Fibroblast of skin of scalp (primary cell): ENCODE data around the gene FXYD6.

Experiments
- DNase-seq: peaks from one replicate; pipeline ENCODE4 v3.0.0-alpha.2; 2013

Gene FXYD6

DNA sequence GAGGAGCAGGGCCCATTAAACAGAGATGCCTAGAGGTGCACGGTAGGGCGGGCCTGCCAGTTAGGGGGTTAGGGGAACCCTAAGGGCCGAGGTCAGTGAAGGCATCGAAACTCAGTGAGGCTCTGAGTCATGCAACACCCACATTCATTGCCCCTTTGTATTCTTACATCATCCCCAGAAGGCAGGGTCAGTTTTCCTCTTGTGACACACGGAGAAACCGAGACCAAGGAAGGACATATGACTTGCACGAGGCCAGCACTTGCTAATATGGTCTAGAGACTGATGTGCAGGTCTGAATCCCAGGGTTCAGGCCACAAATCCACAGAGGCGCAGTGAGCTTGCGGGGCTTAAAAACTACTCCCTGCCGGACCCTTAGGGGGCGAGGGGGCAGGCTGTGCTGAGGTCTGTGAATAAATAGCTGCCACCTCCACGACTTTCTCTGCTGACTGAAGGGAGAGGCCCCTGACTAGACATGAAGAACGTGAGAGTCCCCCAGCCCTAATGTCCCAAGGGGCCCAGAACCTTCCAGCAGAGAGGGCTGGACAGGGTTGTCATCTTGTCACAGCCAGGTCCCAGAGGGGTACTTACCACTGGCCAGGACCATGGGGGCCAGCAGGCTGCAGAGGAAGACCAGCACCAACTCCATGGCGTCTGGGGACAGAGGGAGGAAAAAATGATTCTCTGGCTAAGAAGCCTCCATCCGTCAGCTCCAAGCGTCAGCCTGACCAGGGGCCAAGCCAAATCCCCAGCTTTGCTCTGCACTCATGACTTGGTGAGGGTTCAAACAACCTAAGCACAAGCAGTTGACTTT lies 34.1 kb downstream of the FXYD6 start:
- DNase-seq: no peak

DNA sequence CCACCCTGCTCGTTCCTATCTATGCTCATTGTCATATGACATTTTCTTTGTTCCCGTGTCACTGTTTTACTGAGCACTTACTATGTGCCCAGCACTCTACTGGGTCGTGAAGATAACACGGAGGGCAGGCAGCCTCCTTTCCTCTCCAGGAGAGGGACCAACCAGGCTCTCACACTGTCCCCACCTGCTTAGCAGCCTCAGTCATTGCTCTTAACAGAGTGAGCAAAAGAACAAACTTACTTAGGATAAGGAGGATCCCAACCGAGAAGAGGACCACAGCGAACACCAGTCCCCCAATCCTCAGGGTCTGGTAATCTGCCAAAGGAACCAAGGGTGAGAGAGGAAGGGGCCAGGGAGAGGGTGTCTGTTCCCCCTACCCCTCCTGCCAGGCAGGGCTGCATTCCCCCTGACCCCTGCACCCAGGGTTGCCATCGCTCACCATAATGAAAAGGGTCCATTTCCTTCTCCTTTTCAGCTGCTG lies 34.9 kb downstream of the FXYD6 start:
- no peak for DNase-seq

DNA sequence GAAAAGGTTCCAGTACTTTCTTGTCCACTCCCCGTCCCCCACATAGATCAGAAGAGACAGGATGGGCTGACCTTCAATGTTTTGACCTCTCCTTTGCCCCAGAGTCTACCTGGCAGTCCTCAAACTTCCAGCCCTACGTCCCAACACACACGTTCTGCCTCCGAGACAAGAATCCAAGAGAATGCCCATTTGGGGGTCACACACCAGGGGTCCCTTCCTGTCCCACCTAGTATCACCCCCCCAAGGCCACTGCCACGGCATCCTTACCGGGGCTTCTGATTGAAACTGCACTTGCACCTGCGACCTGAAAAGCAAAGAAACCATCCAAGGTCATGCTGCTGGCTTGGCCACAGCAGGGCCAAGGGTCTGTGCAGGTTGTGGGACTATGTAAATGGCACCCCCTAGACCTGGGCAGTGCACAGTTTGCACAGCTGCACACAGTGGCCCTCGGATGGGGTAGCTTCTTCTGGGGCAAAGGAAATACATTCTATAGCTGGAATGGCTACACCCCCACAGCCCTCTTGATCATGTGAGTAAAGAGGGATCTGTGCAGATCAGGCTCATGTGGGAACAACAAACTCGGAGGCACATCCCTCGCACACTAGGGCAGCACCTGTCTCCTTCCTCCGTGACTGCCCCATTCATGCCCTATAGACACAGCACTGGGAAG lies 35.4 kb downstream of the FXYD6 start:
- no peak for DNase-seq

DNA sequence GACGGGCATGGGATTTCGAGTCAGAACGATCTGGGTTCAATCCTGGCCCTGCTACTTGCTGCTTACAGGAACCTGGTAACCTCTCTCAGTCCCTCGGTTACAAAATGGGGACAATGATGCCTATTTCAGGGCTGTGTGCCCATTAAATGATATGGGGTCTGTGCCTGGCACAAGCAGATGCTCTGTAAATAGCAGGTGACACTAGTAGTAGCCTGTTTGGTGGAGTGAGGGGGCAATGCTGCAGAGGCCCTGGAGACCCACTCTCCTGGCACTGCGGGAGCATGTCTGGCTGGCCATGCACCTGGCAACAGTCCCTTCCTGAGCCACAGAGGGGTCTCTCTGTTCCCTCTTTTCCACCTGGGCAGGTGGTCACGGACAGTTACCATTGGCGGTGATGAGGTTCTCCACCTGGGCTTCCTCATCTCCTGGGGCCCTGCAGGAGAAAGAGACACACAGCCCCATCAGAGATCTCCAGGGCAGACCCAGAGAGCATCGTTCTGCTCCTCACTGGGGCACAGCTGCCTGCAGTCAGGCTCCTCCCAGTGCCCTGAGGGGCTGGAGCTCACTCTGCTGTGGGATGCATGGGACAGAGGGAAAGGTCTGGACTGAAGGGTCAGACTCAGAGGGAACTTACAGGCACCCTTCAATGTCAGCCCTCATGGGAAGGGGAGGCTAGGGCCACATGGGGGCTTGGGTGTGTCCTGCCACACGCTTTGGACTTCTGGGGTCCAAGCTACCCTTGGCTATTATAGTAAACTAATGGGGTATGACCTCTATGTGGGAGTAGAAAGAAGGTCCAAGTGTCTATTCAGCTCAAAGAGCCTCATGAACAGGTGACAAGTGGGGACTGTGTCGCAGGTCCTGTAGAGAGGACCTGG lies 36.3 kb downstream of the FXYD6 start:
- DNase-seq: no peak

DNA sequence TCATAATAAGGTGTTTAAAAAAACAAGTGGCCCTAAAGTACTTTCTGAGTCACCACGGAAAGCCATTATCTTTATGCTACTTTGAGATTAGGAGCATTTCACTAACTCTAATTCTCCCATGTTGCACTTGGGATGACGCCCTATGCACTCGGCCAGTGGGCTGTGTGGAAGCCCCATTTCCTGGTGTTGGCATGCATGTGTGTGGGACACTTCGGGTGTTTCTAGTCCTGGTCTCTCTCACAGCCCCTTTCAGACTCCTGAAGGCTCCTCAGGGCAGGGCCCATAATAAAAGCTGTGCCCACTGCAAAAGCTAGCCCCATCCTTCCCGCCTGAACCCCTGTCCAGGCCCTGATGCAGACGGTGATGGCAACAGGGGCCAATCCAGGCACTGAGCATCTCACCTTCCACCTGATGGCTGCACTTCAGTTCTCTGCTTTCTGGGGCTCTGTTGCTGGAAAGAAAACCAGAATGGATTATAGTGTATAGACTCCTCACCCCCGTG lies 37.0 kb downstream of the FXYD6 start:
- no peak for DNase-seq

DNA sequence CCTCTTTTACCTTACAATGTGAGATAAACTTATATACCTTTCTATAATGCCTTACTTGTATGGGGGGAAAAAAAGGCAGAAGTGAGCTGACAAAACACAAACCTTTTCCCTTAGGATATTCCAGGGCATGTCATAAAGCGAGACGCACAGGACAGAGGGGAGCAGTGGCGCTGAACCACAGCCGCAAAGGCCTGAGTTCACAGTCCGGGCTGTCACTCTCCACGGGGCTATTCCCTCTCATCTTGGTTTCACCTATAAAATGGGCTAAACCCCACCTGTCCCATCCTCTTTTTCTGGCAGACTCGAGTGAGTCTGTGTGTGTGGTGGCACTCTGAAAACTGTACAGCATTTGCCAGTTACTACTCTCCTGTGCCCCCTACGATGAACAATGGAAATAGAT lies 37.6 kb downstream of the FXYD6 start:
- DNase-seq: no peak

DNA sequence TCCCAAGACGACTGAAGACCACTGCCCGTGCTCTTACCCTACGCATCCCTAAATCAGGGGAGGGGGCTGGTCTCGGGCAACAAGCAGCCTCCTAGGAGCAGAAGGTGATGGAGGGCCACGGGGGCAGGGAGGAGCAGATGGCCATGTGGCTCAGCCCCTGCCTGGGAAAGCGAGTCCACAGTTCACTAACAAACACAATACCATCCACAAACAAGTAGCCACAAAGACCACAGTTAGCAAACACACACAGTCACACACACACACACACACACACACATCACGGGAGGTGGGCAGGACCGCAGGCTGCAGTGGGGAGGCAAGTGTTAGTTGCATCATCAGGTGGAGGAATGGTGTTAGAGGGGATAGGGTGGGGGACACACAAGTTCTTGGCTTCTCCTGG lies 38.7 kb downstream of the FXYD6 start:
- no peak for DNase-seq

DNA sequence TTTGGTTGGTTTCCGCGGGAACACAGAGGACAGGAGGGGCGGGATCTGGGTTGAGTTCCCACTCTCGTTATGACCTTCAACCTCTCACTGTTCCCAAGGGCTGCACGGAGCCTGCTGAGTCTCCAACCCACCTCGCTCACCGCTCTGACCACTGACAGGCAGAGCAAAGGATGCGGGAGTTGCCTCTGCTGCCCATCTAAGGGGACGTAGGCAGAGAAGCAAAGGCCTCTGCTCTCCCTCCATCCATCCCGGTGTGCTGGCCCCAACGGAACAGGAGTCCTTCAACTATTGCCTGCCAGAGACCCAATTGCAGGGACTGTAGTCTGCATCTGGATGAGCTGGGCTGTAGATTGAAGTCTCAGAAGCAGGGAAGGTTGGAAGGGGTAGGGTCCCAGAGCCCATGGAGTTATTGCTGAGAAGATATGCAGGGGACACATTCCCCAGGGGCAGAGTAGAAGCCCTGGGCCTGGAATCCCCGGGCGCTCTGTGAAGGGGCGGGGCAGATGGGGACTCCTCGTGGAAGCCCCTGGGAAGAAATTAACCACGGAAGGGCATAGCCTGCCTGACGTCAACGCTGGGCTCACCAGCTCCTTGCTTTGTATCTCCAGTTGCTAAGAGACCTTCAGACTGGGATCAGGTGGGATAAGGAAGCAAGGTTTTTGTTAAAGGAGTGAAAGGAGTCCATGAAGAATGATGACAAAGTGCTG lies 39.2 kb downstream of the FXYD6 start:
- DNase-seq: no peak

DNA sequence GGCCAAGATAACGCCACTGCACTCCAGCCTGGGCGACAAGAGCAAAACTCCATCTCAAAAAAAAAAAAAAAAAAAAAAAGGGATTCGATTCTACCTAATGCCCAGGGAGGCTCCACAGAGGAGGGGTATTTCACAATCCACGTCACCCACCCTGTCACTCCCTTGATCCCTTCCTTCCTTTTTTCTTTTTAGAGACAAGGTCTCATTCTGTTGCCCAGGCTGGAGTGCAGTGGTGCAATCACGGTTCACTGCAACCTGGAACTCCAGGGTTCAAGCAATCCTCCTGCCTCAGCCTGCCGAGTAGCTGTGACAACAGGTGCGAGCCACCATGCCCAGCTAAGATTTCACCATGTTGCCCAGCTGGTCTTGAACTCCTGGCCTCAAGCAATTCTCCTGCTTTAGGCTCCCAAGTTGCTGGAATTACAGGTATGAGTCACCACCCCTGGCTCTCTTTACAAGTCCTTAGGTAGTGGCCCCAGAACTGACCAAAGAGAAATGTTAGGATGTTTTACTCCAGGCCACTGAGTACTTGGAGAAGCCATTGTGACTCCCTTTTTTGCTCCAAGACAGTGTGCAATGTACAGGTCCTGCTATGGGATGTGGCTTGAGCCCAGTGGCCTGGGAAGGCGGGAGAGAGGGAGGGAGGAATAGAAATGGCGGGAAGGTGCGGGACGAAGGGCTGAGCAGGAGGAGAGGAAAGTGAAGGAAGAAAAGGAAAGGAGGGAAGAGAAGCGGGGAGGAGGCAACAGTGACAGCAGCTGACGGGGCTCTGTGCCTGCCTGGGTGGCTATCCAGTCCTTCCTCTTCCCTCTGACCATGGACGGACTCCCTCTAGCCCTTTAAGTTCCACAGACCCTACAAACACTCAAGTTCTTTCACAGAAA lies 40.1 kb downstream of the FXYD6 start:
- no peak for DNase-seq

DNA sequence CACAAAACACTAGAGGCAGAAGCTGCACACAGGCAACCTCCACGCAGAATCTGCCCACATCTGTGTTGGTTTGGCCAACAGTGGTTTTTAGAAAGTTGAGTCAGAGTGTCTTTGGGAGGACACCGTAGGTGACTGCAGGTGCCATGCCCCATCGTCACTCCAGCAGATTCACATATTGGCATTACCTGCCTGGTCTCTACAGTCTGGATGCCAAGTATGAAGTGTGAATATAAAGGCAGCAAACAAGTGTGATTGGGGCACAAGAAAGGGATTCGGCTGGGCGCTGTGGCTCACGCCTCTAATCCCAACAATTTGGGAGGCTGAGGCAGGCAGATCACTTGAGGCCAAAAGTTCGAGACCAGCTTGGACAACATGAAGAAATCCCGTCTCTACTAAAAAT lies 40.9 kb downstream of the FXYD6 start:
- DNase-seq: no peak

DNA sequence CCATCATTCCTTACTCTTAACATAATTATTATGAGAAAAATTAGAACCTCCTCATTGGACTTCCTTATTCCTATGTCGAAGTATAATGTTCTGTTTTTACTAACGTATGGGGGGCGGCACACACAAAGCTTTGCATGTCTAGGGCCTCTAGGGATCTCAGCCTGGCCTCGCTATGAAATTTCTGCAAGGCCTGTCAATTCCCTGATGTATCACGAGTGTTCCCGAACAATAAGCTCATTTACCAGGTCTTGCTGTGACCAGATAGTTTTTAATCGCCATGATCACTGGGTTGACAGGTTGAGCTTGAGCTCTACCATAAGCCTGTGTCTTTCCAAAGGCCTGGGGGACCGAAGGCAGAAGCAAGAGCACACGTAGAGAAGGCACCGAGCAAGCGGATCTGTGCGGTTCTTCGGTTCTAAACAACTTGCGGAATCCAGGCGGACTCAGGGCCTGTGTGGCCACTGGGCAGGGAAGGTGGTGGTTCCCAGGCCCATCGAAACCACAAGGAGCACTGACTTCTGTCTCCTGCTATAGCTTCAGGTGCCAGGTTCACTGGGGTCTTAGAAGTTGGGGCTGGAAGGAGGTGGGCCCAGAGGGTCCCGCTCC lies 41.5 kb downstream of the FXYD6 start:
- DNase-seq: no peak

DNA sequence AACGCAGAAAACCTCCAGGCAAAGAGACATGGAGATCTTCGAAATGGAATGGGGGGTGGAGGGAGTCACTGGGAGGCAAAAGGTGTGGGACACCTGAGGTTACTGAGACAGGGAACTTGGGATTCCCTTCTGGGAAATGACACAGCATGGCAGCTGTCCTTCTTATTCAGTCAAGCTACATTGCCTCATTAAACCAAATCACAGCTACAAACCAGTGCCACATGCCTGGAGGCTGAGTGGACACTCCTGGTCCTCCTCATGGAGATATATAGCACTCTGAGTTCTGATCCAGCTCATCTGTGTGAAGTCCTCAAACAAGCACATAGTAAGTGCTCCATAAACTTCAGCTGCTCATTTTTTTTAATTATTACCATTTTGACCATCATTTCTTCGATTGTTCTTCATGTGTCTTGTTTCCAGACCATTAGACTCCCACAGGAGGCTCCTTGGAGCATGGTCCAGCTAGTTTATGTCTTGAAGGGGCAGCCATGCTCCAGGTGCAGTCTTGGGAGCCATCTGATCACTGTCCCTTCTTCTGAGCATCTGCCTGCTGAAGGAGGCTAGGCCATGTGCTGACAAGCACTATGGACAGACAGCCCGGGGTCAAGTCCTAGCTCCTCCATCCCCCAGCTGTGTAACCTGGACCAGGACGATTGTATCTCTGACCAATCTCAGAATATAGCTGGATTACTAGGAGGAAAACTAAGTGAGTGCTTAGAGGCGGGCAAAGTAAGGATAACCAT lies 42.2 kb downstream of the FXYD6 start:
- no peak for DNase-seq

DNA sequence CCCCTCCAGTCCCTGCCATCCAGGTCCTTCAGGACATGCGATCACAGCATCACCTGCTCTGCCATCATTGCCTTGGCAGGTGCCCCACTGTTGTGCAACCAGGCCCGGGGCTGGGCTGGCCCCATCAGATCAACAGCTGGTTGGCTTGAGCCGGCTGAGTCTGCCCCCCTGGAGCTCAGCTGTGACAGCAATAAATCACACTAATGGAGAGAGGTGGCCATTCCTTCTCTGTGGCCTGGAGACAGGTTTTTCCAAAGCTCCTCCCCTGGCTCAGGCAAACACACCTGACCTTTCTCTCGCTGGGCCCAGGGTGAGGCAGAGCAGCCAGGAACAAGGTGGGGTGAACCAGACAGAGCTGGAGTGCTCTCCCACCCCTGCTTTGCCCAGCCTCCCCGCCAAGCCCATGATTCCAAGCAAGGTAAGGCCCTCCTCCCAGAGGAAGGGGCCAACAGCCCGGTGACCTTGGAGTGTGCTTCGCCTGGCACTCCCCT lies 43.0 kb downstream of the FXYD6 start:
- no peak for DNase-seq

DNA sequence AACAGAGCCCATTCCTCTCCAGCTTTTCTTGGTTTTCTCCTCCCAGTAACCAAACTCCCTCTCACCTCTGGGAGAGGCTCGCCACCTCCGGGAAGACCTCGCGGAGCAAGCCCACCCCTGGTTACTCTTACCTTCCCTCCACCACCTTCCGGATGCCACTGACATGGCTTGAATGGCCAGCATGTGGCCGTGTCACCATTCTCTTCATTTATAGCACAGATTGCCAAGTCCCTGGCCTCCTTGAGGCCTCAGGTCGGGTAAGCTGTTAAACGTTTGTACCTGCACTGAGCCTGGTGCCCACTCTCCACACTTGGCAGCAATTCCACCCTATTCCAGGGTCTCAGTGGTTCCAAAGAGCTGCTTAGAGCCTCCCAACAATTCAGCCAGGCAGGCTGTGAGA lies 43.9 kb downstream of the FXYD6 start:
- no peak for DNase-seq

DNA sequence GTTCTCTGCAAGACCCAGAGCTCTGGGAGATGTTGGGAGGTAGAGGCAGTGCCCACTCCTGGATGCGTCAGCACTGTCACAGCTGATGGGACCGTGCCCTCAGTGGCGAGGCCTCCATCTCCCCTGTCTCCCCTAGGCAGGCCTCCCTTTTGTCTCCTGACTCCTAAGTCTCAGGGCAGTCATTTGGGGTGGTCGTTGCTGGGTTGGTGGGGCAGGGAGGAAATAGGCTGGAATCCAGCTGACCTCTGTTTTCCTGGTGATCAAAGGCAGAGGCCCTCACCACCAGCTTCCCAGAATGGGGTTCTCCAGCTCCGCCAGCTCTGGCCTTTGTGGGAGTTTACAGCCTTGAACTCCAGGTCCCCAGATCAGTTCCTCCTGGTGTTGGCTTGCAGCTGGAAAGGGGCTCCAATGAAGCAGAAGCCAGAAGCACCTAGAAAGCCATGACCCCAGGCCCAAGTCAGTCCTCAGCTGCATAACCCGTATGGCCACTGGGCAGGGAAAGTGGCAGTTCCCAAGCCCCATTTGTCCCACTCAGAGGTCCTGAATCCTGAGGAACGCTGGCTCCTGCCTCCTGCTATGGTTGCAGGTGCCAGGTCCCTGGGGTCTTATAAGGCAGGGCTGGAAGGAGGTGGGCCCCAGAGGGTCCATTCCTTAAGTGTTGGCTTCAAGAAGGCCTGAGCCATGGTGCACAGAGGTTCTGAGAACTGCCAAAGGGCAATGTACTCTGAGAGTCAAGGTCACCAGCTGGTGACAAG lies 44.6 kb downstream of the FXYD6 start:
- no peak for DNase-seq

DNA sequence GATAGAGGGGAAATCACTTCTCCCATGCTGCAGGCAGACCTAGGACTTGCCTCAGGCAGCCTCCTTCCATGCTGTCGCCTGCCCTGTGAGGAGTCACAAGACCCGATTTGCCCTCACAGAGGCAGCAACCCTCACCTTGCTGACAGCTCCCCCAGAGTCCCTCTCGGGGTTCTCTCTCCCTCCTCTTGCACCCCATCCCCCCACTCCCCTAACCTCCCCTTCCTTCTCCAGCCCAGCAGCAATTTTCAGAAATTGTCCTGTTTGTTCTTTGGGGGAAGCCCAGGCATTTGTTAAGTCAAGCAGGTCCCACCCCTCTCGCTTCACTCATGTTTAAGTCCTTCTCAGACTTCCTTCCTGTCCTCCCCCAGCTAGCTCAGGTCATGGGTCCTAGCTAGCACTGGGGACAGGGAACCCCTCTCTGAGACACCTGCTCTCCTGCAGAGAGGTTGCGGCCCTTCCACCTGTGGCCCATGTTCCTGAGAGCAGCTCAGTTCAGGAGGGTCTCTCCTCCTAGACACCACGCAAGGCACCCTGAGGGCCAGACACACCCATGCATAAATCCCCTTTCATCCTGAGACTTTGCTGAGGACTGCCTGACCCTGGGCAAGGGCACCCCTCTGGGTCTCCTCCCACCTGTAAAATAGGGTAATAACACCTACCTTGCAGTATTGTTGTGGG lies 45.6 kb downstream of the FXYD6 start:
- DNase-seq: no peak

DNA sequence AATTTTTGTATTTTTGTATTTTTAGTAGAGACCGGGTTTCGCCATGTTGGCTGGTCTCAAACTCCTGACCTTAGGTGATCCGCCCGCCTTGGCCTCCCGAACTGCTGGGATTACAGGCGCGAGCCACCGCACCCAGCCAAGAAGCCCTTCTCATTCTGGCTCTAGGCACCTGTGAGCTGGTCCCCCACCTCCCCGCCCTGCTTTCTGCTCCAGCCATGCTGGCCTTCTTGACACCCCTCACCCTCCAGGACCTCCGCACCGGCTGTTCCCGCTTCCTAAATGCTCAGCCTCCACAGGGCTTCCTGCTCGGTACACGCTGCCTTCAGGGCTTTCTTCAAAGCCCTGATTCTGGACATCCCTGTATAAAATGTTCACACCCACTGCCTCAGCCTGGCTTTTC lies 46.4 kb downstream of the FXYD6 start:
- DNase-seq: no peak

DNA sequence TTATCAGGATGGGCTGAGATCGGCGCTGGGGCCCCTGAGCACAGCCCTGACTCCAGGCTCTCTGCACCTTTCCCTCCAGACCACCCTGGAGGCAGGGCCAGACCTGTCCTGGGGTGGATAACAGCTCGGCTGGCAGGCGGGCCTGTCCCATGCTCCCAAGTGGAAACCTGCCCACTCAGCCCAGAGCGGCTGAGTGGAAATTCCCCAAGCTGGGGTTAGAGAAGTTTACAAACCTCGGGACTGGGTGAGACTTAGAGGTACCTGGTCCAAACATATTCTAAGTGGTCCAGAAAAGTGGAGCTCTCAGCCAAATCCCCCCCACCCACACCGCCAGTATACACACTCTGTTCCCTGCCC lies 47.1 kb downstream of the FXYD6 start:
- no peak for DNase-seq
